ENCODE measurements around the gene PDCD10. TPM values are rescaled to one million over a fixed set of nuclear protein-coding genes. Genes with fewer than 3 reads are reported as not detected.

PDCD10 gene
- total RNA-seq, 1 experiment from 2014 or later = 87.7 TPM

GRCh38 chr3:167649746-167650145 lies 84.9 kb downstream of the PDCD10 start:
- in situ Hi-C loops (cut with HindIII; ENCODE audit: low pct_unique_long_range_greater_than_20kb, low sequenced_read_pairs) = no loop called here
- DNase-seq (ENCODE audit: low read depth) = no peak

DNA sequence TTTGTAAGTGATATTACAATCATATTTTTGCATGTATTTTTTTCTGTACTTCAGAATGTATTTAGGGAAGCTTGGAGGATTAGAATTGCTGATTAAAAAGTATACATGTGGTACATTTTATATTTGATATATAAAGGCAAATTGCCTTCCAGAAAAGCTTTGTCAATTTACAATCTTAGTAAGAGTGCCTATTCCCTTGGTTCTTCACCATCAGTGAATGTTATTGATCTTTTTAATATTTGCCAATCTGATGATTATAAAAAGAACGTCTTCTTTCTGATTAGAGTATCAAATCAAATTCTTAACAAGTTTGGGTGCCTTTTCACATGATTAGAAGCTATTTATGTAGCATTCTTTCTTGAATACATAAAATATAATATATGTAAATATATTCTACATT lies 90.1 kb downstream of the PDCD10 start:
- in situ Hi-C loops (cut with HindIII; ENCODE audit: low pct_unique_long_range_greater_than_20kb, low sequenced_read_pairs) = no loop called here
- DNase-seq (ENCODE audit: low read depth) = no peak

Other genes starting within 250 kb of the PDCD10 start
- gene WDR49, start 81.0 kb downstream of the PDCD10 start, total RNA-seq (2014; rRNA removed; shearing (Covaris generic); ENCODE audit: low replicate concordance) = 1.2 TPM in 1 of 2 replicates, not detected in the other
- 0.51 and 2.5 TPM in 2 replicates for gene SERPINI1, start 829 bp upstream of the PDCD10 start, total RNA-seq (2014; rRNA removed; shearing (Covaris generic); ENCODE audit: low replicate concordance)